K562 (cell line): Measurements from ENCODE around the gene LSM14B. TPM values are rescaled to one million over a fixed set of nuclear protein-coding genes. Genes with fewer than 3 reads are reported as not detected.

Experiments
- ATF1 ChIP-seq, 2 experiments: fragments of 450-650 bp in 1 of 2; IDR thresholded peaks; 2 replicates each; pipeline ENCODE4 v1.6.1; 2016; ENCODE audit warnings: missing compliant biosample characterization in 1 of 2, missing genetic modification characterization in 1 of 2
- CREB5 ChIP-seq: fragments of 250-450 bp; sonication (Bioruptor Pico); IDR thresholded peaks from 2 replicates; pipeline ENCODE4 v1.5.0; 2020; ENCODE audit warnings: mild to moderate bottlenecking
- DACH1 ChIP-seq: fragments of 450-650 bp; IDR thresholded peaks from 2 replicates; pipeline ENCODE4 v1.6.1; 2018; ENCODE audit not compliant: partially characterized antibody
- ETS1 ChIP-seq: conservative IDR thresholded peaks from 2 replicates; pipeline ENCODE4 v1.6.1; 2011; ENCODE audit warnings: low read depth, mild to moderate bottlenecking, low read length; ENCODE audit not compliant: control insufficient read depth
- HMGXB4 ChIP-seq: sonication (generic); formaldehyde crosslinking; IDR thresholded peaks from 2 replicates; pipeline ENCODE4 v1.8.1; 2023; ENCODE audit warnings: mild to moderate bottlenecking, missing genetic modification reagents
- MCM2 ChIP-seq: fragments of 450-650 bp; IDR thresholded peaks from 2 replicates; pipeline ENCODE4 v1.6.1; 2017; ENCODE audit warnings: low read depth, mild to moderate bottlenecking
- MCM3 ChIP-seq: fragments of 450-650 bp; IDR thresholded peaks from 2 replicates; pipeline ENCODE4 v1.6.1; 2016
- MTA3 ChIP-seq: fragments of 450-650 bp; formaldehyde crosslinking; IDR thresholded peaks from 2 replicates; pipeline ENCODE4 v1.6.1; 2017; ENCODE audit warnings: mild to moderate bottlenecking, borderline replicate concordance
- MYC ChIP-seq, 2 experiments: fragments of 250-450 bp in 1 of 2; sonication (Bioruptor Pico) in 1 of 2; IDR thresholded peaks; 2 replicates each; pipeline versions ENCODE4 v1.5.1 to v1.6.1; 2012 to 2021; ENCODE audit warnings: low read depth in 2 of 2, borderline replicate concordance in 1 of 2, improper control_type of control experiment in 1 of 2, low read length in 1 of 2, mild to moderate bottlenecking in 1 of 2, moderate library complexity in 1 of 2
- PKNOX1 ChIP-seq: fragments of 450-650 bp; IDR thresholded peaks from 2 replicates; pipeline ENCODE4 v1.6.1; 2016
- PRMT5 ChIP-seq: sonication (generic); formaldehyde crosslinking; IDR thresholded peaks from 2 replicates; pipeline ENCODE4 v1.5.0; 2020; ENCODE audit warnings: missing genetic modification reagents
- RCOR1 ChIP-seq, 2 experiments: IDR thresholded peaks; 2 replicates each; pipeline ENCODE4 v1.6.1; 2012; ENCODE audit warnings: low read depth in 2 of 2, low read length in 2 of 2, borderline replicate concordance in 1 of 2, improper control_type of control experiment in 1 of 2
- STAG1 ChIP-seq: sonication (generic); formaldehyde crosslinking; IDR thresholded peaks from 2 replicates; pipeline ENCODE4 v1.5.0; 2020; ENCODE audit warnings: missing genetic modification reagents, borderline replicate concordance
- THAP7 ChIP-seq: fragments of 250-450 bp; sonication (Bioruptor Pico); IDR thresholded peaks from 2 replicates; pipeline ENCODE4 v1.5.0; 2021
- USF2 ChIP-seq: sonication (generic); formaldehyde crosslinking; IDR thresholded peaks from 2 replicates; pipeline ENCODE4 v1.5.0; 2020; ENCODE audit warnings: missing genetic modification reagents
- ZNF277 ChIP-seq: fragments of 250-450 bp; sonication (Bioruptor Pico); IDR thresholded peaks from 2 replicates; pipeline ENCODE4 v1.8.0; 2022; ENCODE audit warnings: inconsistent platforms, mild to moderate bottlenecking, moderate library complexity, borderline replicate concordance
- ZNF644 ChIP-seq: fragments of 200-800 bp; sonication (Bioruptor generic); IDR thresholded peaks from 2 replicates; pipeline ENCODE4 v1.6.1; 2016; ENCODE audit warnings: low read depth, missing genetic modification characterization, missing compliant biosample characterization
- ZNF77 ChIP-seq: fragments of 250-450 bp; sonication (Bioruptor Pico); IDR thresholded peaks from 2 replicates; pipeline ENCODE4 v1.5.0; 2020
- polyA plus RNA-seq, 8 experiments: library from polyadenylated mRNA; depleted of rRNA in 4 of 8; stranded (reverse) in 5 of 8; unstranded in 3 of 8; fragments of >200 nt; fragmentation: Nextera tagmentation in 2 of 8; fragmentation: Illumina TruSeq in 1 of 8; extraction: Ambion mirVana in 2 of 8; extraction: Trizol in 1 of 8; gene quantifications; 2 replicates each; pipeline versions ENCODE4 v1.2.1 to v1.2.3, GENCODE V29; 2011 to 2014; ENCODE audit warnings: inconsistent platforms in 1 of 8, missing spikeins in 1 of 8
- total RNA-seq, 7 experiments: library from RNA; depleted of rRNA in 6 of 7; stranded (reverse); fragments of >200 nt in 6 of 7; fragmentation: Illumina TruSeq in 2 of 7; extraction: Trizol in 2 of 7; gene quantifications; 2 replicates each; pipeline versions ENCODE4 v1.2.1 to v1.2.3, GENCODE V29; 2011 to 2021; ENCODE audit warnings: low replicate concordance in 1 of 7

Gene LSM14B
- total and polyA plus RNA-seq, 9 of the 15 experiments (the other 6 are each of a cell fraction or from before 2014, with no cell fraction given) = 0.66 to 36.0 (median 20.2) TPM

- TF ChIP-seq HMGXB4 = no peak
- TF ChIP-seq DACH1 = no peak
- TF ChIP-seq RCOR1 (IDR thresholded peaks at IDR 0.05; ENCODE audit: borderline replicate concordance in 1 of 2, low read depth in 2 of 2, low read length in 2 of 2) = 0 out of 4 replicates have a peak, but pooled peaks of 1 of the 2 experiments have one; percentile 46
- TF ChIP-seq STAG1 (CRISPR knock-in tag) = no peak
- no peak for TF ChIP-seq MCM3
- no peak for TF ChIP-seq CREB5 (CRISPR knock-in tag)
- no peak for TF ChIP-seq ATF1 (CRISPR knock-in tag; IDR thresholded peaks at IDR 0.05)
- TF ChIP-seq ATF1 (tag; IDR thresholded peaks at IDR 0.05) = peak; percentile 55
- TF ChIP-seq USF2 (CRISPR knock-in tag) = no peak
- no peak for TF ChIP-seq PKNOX1
- TF ChIP-seq THAP7 (CRISPR knock-in tag) = no peak
- TF ChIP-seq PRMT5 = no peak
- TF ChIP-seq ZNF644 (tag) = no peak
- TF ChIP-seq ZNF77 (CRISPR knock-in tag) = no peak
- TF ChIP-seq ETS1 = peak; percentile 28; the same call in 1 of the 2 replicates
- TF ChIP-seq MTA3 = peak; percentile 62
- 0 out of 2 replicates have a peak, but pooled peaks have one; percentile 39 for TF ChIP-seq MYC (IDR thresholded peaks at IDR 0.05; ENCODE audit: low read depth, low read length)
- TF ChIP-seq MYC (CRISPR knock-in tag; IDR thresholded peaks at IDR 0.05; ENCODE audit: borderline replicate concordance, low read depth) = no peak
- no peak for TF ChIP-seq MCM2
- no peak for TF ChIP-seq ZNF277 (CRISPR knock-in tag)
Measured at GRCh38 chr20:62143957-62144825, 21.9 kb downstream of the LSM14B start (continued).
